HG02943 (cell line): Measurements from ENCODE around the gene C1S.
"Not testable (repeated sequence)": the region's sequence is repeated elsewhere in the genome, so short reads cannot be mapped to it uniquely, and the experiment has no call there.

Source experiments
- ATAC-seq: cut with Tn5 transposase; IDR thresholded peaks from one replicate; pipeline ENCODE4 v1.9.1; 2021; ENCODE audit warnings: mild to moderate bottlenecking, low read depth, moderate library complexity; ENCODE audit not compliant: unreplicated experiment

Gene C1S

DNA sequence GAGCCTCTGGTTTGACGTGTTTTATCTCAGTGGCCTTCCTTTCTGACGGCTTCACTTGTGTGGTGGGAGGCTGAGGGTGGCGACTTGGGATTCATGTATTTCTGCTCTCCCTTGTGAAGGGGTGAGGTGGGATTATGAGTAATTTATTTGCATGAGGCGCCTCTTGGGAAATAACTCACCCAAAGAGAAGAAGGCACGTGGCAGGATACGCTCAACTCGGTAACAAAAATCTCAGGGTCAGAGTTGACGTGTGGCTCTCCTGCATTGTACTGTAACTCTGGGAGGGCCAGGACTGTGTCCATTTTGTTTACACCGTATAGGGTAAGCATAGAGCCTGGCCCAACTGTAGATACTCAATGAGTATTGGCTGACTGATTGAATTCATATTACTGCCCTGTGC, 14.6 kb upstream of the C1S start:
- ATAC-seq = no peak

DNA sequence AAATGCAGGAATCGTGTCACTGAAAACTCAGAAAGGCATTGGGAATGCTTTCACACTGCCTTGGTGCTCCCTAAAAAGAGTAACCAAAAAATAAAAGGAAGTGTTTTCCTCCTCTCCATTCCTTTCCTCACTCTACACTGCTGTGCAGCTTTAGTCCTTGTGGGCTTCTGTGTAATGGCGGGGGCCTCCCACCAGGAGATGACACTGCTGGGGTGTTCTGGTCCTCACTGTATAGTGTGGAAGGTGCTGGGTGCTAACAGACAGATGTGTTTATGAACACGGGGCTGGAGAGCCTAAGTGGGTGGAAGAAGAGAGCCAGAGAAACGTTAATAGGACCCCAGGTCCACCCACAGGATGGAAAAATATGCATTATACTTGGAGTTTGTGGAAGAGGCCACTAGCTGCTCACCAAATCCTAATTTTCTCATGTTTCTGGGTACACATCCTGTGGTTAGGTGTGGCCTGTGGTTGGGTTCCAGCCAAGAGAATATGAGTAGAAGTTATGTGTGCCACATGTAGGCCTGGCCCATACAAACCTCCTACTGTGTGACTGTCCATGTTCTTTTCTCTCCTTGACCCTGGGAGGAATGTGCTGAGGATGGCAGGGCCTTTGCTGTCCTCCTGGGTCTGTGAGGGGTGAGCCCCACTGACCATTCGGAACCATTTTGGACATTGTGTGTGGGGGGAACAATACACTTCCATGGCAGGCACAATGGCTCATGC, 14.0 kb upstream of the C1S start:
- no peak for ATAC-seq

GRCh38 chr12:7047306-7047705, 13.2 kb upstream of the C1S start:
- no peak for ATAC-seq

DNA sequence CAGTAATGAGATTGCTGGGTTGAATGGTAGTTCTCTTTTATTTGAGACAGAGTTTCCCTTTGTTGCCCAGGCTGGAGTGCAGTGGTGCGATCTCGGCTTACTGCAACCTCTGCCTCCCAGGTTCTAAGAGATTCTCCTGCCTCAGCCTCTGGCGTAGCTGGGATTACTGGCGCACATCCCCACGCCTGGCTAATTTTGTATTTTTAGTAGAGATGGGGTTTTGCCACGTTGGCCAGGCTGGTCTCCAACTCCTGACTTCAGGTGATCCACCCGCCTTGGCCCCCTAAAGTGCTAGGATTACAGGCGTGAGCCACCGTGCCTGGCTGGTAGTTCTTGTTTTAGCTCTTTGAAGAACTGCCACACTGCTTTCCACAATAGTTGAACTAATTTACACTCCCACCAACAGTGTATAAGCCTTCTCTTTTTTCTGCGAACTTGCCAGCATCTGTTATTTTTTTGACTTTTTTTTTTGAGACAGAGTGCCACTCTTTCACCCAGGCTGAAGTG, 11.0 kb upstream of the C1S start:
- ATAC-seq = not testable (repeated sequence)

GRCh38 chr12:7049973-7050372, 10.5 kb upstream of the C1S start:
- not testable (repeated sequence) for ATAC-seq

DNA sequence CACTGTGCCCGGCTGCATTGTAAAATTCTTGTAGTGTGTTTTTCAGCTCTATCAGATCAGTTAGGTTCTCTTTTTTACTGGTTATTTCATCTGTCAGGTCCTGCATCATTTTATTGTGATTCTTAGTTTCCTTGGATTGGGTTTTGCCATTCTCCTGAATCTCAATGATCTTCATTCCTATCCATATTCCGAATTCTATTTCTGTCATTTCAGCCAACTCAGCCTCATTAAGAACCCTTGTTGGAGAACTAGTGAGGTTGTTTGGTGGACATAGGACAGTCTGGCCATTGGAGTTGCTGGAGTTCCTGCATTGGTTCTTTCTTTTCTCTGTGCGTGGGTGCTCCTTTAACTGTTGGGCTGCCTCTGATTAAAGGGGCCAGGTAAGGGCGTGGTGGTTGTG, 5.6 kb upstream of the C1S start:
- no peak for ATAC-seq

GRCh38 chr12:7055736-7056135, 4.8 kb upstream of the C1S start:
- ATAC-seq = not testable (repeated sequence)

DNA sequence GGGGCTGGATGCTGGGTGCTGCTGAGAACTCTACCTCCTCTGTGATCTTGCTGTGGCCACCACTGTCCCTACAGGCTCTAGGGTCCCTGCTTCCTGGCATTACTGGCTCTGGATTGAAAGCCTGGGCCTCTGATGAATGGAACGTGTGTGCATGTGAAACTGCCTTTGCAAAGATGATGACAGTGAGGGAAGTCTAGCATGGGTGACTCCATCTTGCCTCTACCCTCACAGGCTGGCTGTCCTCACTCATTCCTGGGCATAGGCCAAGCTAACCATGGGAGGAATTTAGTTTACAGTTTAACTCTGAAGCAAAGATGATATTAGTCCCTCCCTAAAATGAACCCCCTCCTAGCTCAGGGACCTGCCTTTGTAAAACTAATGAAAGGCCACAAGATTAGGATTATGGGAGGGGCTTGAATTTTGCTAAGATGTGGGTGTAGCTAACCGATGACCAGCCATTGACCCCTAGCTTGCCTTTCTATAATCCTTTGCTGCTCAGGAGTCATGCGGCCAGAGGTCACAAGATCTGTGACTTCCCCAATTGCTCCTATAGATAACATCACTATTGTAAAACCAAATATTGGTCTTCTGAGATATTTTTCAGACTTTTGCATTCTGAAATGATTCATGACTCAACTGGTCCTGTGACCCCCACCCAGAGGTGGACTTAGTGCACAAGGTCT, 2.2 kb upstream of the C1S start:
- ATAC-seq = no peak

DNA sequence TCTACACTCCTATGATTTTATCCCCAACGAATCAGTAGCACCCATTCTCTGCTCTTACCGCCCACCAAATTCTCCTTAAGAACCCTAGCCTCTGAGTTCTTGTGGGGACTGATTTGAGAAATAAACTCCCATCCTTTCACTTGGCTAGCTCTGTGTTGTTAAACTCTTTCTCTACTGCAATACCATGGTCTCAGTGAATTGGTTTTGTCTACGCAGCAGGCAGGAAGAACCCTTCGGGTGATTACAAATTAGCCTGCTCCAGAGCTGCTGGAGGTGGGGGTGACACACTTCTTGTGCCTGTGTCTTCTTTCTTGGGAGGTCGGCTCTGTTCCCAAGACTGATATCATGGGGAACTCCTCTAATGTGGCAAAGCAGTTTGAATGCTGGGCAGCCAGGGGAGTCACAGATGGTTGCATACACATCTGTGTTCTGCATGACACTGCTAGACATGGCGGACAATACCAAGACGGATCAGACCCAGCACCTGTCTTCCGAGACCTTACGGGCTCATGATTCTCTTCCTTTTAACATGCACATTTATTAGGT, 1.6 kb upstream of the C1S start:
- ATAC-seq = no peak

DNA sequence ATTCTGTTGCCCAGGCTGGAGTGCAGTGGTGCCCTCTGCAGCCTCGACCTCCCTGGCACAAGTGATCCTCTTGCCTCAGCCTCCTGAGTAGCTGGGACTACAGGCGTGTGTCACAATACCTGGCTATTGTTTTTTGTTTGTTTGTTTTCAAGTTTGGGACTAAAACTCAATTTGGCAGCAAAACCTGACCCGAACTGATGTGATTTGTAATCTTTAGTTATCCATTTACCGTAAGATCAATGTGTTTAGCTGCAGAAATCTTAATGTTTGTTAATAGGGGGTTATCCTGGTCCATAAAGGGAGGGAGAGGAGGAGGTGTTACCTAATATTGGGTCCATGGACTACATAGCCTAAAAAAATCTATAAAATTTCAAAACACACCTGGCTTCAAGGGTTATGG, 738 bp upstream of the C1S start:
- ATAC-seq = no peak

- no peak for ATAC-seq
Observed at GRCh38 chr12:7061138-7061537, 620 bp downstream of the C1S start.

- no peak for ATAC-seq
Observed at GRCh38 chr12:7061596-7061995, 1.1 kb downstream of the C1S start.

DNA sequence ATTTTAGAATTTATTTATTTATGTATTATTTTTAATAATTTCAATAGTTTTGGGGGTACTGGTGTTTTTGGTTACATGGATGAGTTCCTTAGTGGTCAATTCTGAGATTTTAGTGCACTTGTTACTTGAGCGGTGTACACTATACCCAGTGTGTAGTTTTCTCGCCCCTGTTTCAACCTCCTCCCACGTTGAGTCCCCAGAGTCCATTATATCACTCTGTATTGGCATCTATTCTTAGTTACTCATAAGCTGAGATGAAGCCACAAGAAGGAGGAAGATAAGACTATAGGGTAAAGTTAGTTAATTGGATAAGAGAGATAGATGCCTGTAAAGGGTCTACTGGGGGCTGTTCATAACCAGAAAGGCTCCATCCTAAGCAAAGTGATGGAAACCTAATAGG, 4.0 kb downstream of the C1S start:
- no peak for ATAC-seq

- no peak for ATAC-seq
Observed at GRCh38 chr12:7065073-7065623, 4.6 kb downstream of the C1S start.

- ATAC-seq = no peak
Observed at GRCh38 chr12:7066596-7066995, 6.1 kb downstream of the C1S start.

- no peak for ATAC-seq
Observed at GRCh38 chr12:7067096-7067495, 6.6 kb downstream of the C1S start.

DNA sequence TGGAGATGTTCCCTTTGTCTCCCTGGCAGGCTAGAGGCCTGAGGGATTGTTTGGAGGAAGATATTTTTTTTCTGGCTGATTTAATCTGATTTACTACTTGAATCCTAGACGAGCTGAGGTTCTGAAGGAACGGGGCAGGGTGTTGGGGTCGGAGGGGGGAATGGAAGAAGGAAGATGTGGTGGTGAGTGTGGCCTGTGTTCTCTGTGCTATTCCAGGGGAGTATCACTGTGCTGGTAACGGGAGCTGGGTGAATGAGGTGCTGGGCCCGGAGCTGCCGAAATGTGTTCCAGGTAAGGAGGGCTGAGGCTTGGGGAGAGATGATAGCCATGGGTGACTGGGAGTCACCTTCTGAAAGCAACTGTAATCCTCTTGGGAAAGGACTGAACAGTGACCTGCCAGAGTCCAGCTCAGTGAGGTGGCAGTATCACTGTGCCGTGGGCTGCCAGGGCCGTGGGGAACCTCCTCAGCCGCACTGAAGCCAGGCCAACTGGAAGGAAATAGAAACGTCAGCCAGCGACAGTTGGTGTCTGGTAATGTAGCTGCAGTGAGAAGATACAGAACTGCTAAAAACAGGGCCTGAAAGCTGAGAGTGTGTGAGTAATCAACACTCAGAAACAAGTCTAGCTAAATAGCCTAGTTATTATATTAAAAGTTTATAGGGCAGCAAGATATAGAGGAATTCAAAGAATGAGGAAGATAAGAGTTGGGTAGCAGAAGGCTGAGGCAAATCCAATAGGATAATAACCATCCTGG, 7.9 kb downstream of the C1S start:
- no peak for ATAC-seq

GRCh38 chr12:7068994-7069346, 8.5 kb downstream of the C1S start:
- ATAC-seq = no peak

DNA sequence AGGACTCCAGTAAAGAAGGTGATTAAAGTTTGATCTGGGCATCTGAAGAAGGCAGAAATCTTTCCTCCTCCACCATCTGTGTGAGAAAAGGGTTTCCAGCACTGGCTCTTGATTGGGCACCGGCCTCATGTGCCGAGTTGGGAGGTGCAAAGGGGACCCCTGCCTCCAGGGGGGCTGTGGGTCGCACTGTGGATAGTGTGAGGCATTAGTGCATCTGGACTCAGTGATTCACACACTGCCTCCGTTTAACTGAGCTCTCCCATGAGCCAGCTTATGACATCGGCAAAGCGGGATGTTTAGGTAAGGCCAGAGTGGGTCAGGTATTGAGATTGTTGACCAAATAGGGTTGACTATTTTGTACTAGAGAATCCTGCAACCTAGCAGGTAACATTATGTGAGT, 8.9 kb downstream of the C1S start:
- no peak for ATAC-seq

DNA sequence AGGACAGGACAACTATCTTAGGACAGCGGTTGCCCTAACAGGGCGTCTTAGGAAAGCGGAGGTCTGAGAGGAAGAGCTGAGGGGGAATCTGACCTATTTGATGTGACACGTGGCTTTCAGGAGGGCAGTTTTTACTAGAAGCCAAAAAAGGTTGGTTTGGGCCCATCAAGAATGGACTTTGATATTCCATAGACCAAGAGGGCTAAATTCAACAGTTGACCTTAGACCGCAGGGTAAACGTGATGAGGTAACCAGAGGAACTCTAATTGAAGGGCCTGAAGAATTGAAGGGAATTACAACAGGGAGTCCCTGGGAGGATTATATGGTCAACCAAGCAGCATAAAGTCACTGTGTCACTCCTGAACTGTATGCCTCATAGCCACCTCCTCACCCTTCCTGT, 11.5 kb downstream of the C1S start:
- no peak for ATAC-seq

DNA sequence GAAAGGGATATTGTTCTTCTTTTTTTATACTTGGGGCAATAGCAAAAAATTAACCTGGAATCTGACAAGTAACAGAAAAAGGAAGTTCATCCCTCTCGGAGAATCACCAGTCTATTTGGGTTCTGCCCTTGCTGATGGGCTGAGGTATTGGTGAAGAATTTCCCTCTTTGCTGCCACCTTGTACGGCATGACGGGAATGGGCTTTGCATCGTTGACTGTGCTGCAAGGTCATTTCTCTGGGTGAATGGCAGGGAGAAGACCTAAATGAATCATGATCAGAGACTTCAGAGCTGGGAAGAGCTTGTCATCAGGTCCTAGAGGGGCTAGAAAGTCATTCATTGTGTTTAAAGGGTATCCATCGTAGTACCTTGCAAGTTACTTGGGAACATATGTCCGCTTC, 12.0 kb downstream of the C1S start:
- no peak for ATAC-seq
